Muscle layer of colon (tissue), 2 donors: ENCODE data around the gene RAD51B.
A peak's percentile ranks its signal among the peaks of the same experiment; 100 is the strongest.

Experiments
- H3K27ac ChIP-seq: one replicate; pipeline ENCODE4 v1.7.0; 2013; ENCODE audit warnings: low read depth, mild to moderate bottlenecking, low read length, moderate library complexity
- H3K27me3 ChIP-seq, 2 donors: one replicate each; pipeline ENCODE4 v1.7.0; 2013; ENCODE audit warnings: low read length in 2 of 2, mild to moderate bottlenecking in 2 of 2; ENCODE audit not compliant: insufficient read depth in 2 of 2, control insufficient read depth in 1 of 2
- H3K36me3 ChIP-seq: one replicate; pipeline ENCODE4 v1.7.0; 2013; ENCODE audit warnings: mild to moderate bottlenecking, low read length; ENCODE audit not compliant: insufficient read depth
- H3K4me1 ChIP-seq: one replicate; pipeline ENCODE4 v1.7.0; 2013; ENCODE audit warnings: mild to moderate bottlenecking, low read length; ENCODE audit not compliant: insufficient read depth
- H3K4me3 ChIP-seq, 2 donors: one replicate each; pipeline ENCODE4 v1.7.0; 2013; ENCODE audit warnings: low read length in 2 of 2, low read depth in 1 of 2, mild to moderate bottlenecking in 1 of 2, moderate library complexity in 1 of 2
- H3K9ac ChIP-seq: one replicate; pipeline ENCODE4 v1.7.0; 2013; ENCODE audit warnings: low read length
- H3K9me3 ChIP-seq: one replicate; pipeline ENCODE4 v1.7.0; 2013; ENCODE audit warnings: mild to moderate bottlenecking, low read length
- donor health status: abdominal sarcoma.
- donor health status: Adenocarcinoma of cecum.

The RAD51B gene

GRCh38 chr14:68228656-68229055 is 409.1 kb downstream of the RAD51B start:
- H3K9me3 ChIP-seq = no peaks in the 10 kb centered on the region
- H3K9ac ChIP-seq = no peak overlapping the region
- H3K27me3 ChIP-seq = no peaks in the 10 kb centered on the region
- H3K27ac ChIP-seq = no peak overlapping the region
- H3K36me3 ChIP-seq = no peaks in the 10 kb centered on the region
- peaks cover 38% of the 10 kb centered on the region for H3K4me1 ChIP-seq
- no peak overlapping the region for H3K4me3 ChIP-seq

GRCh38 chr14:68229423-68230100 is 410.0 kb downstream of the RAD51B start:
- H3K27ac ChIP-seq = no peak overlapping the region
- H3K9ac ChIP-seq = no peak overlapping the region
- H3K36me3 ChIP-seq = no peaks in the 10 kb centered on the region
- H3K9me3 ChIP-seq = no peaks in the 10 kb centered on the region
- H3K4me3 ChIP-seq = no peak overlapping the region
- H3K27me3 ChIP-seq = no peaks in the 10 kb centered on the region
- peaks cover 40% of the 10 kb centered on the region for H3K4me1 ChIP-seq

GRCh38 chr14:68230202-68230949 is 410.8 kb downstream of the RAD51B start:
- Histone ChIP-seq H3K9me3 (no peaks in the 10 kb centered on the region), H3K27ac (no peak overlapping the region), H3K4me3 (no peak overlapping the region), H3K9ac (no peak overlapping the region), H3K4me1 (peaks cover 40% of the 10 kb centered on the region), H3K27me3 (no peaks in the 10 kb centered on the region), H3K36me3 (no peaks in the 10 kb centered on the region)

- Histone ChIP-seq H3K27me3 (no peaks in the 10 kb centered on the region), H3K4me1 (peaks cover 40% of the 10 kb centered on the region), H3K36me3 (no peaks in the 10 kb centered on the region), H3K4me3 (no peak overlapping the region), H3K9ac (no peak overlapping the region), H3K27ac (peak overlapping the region; percentile 91), H3K9me3 (no peaks in the 10 kb centered on the region)
Measured at GRCh38 chr14:68230950-68231717, 411.6 kb downstream of the RAD51B start.

GRCh38 chr14:68231898-68232297 is 412.3 kb downstream of the RAD51B start:
- H3K4me1 ChIP-seq = peaks cover 48% of the 10 kb centered on the region
- no peaks in the 10 kb centered on the region for H3K9me3 ChIP-seq
- H3K27ac ChIP-seq = peak overlapping the region; percentile 91
- H3K9ac ChIP-seq = no peak overlapping the region
- H3K36me3 ChIP-seq = no peaks in the 10 kb centered on the region
- H3K4me3 ChIP-seq = no peak overlapping the region
- H3K27me3 ChIP-seq = no peaks in the 10 kb centered on the region

- Histone ChIP-seq H3K4me1 (peaks cover 53% of the 10 kb centered on the region), H3K9me3 (no peaks in the 10 kb centered on the region), H3K27me3 (no peaks in the 10 kb centered on the region), H3K4me3 (no peak overlapping the region), H3K9ac (no peak overlapping the region), H3K27ac (peak overlapping the region; percentile 91), H3K36me3 (no peaks in the 10 kb centered on the region)
Measured at GRCh38 chr14:68232300-68233055, 412.9 kb downstream of the RAD51B start.

- Histone ChIP-seq H3K9ac (no peak overlapping the region), H3K36me3 (no peaks in the 10 kb centered on the region), H3K9me3 (no peaks in the 10 kb centered on the region), H3K27me3 (no peaks in the 10 kb centered on the region), H3K4me1 (peaks cover 61% of the 10 kb centered on the region), H3K27ac (peak overlapping the region; percentile 59), H3K4me3 (no peak overlapping the region)
Measured at GRCh38 chr14:68233101-68233784, 413.7 kb downstream of the RAD51B start.

GRCh38 chr14:68234101-68234905 is 414.7 kb downstream of the RAD51B start:
- H3K27ac ChIP-seq = peak overlapping the region; percentile 59
- no peak overlapping the region for H3K9ac ChIP-seq
- H3K27me3 ChIP-seq = no peaks in the 10 kb centered on the region
- H3K4me3 ChIP-seq = no peak overlapping the region
- H3K36me3 ChIP-seq = no peaks in the 10 kb centered on the region
- H3K9me3 ChIP-seq = no peaks in the 10 kb centered on the region
- peaks cover 72% of the 10 kb centered on the region for H3K4me1 ChIP-seq

- no peaks in the 10 kb centered on the region for H3K27me3 ChIP-seq
- H3K27ac ChIP-seq = peak overlapping the region; percentile 31
- H3K4me3 ChIP-seq = no peak overlapping the region
- H3K4me1 ChIP-seq = peaks cover 79% of the 10 kb centered on the region
- H3K36me3 ChIP-seq = no peaks in the 10 kb centered on the region
- H3K9me3 ChIP-seq = no peaks in the 10 kb centered on the region
- H3K9ac ChIP-seq = no peak overlapping the region
Measured at GRCh38 chr14:68235011-68235410, 415.4 kb downstream of the RAD51B start.
